DND-41 (cell line): ENCODE measurements around the gene FBXW5.

Source experiments
- ATAC-seq: fragments of 200-7000 bp; cut with Tn5 transposase; 3 replicates; pipeline ENCODE4 v1.9.1; 2021; ENCODE audit warnings: low read depth; ENCODE audit not compliant: insufficient read depth
- DNase-seq: peaks from one replicate; pipeline ENCODE4 v3.0.0-alpha.2; 2020
- H2AFZ ChIP-seq: 2 replicates; pipeline ENCODE4 v1.6.0; 2012; ENCODE audit warnings: low read depth, low read length
- H3K27ac ChIP-seq: 2 replicates; pipeline ENCODE4 v1.5.1; 2012; ENCODE audit warnings: low read length, inconsistent platforms
- H3K27me3 ChIP-seq: fragments of 200-600 bp; sonication (generic); 2 replicates; pipeline ENCODE4 v1.6.0; 2012; ENCODE audit warnings: low read length, mild to moderate bottlenecking, inconsistent platforms; ENCODE audit not compliant: insufficient read depth, poor library complexity
- H3K36me3 ChIP-seq: 2 replicates; pipeline ENCODE4 v1.5.1; 2012; ENCODE audit warnings: low read length, inconsistent platforms; ENCODE audit not compliant: insufficient read depth
- H3K4me1 ChIP-seq: 2 replicates; pipeline ENCODE4 v1.5.1; 2012; ENCODE audit warnings: mild to moderate bottlenecking, low read length; ENCODE audit not compliant: insufficient read depth
- H3K4me2 ChIP-seq: 2 replicates; pipeline ENCODE4 v1.6.0; 2012; ENCODE audit warnings: mild to moderate bottlenecking, moderate library complexity, low read length, inconsistent platforms; ENCODE audit not compliant: insufficient read depth
- H3K4me3 ChIP-seq, 2 experiments: fragments of 200-600 bp in 1 of 2; shearing (Covaris generic) in 1 of 2; 2 replicates each; pipeline ENCODE4 v1.5.1; 2012 to 2016; ENCODE audit warnings: inconsistent platforms in 2 of 2, low read length in 2 of 2, mild to moderate bottlenecking in 2 of 2, low read depth in 1 of 2, moderate library complexity in 1 of 2
- H3K79me2 ChIP-seq: 2 replicates; pipeline ENCODE4 v1.6.0; 2012; ENCODE audit warnings: low read length, inconsistent platforms; ENCODE audit not compliant: insufficient read depth
- H3K9ac ChIP-seq: 2 replicates; pipeline ENCODE4 v1.6.0; 2012; ENCODE audit warnings: low read depth, mild to moderate bottlenecking, inconsistent platforms, low read length, moderate library complexity
- H3K9me3 ChIP-seq: 2 replicates; pipeline ENCODE4 v1.5.1; 2012; ENCODE audit warnings: low read length, moderate library complexity, mild to moderate bottlenecking, inconsistent platforms; ENCODE audit not compliant: insufficient read depth, severe bottlenecking
- H4K20me1 ChIP-seq: 2 replicates; pipeline ENCODE4 v1.6.0; 2012; ENCODE audit warnings: low read length; ENCODE audit not compliant: insufficient read depth
- EZH2 ChIP-seq: IDR thresholded peaks from 3 replicates; pipeline ENCODE4 v1.6.1; 2012; ENCODE audit warnings: borderline replicate concordance, low read depth, mild to moderate bottlenecking, moderate library complexity, low read length, inconsistent platforms; ENCODE audit not compliant: severe bottlenecking
- TF ChIP-seq, protein P1 (sequence below): IDR thresholded peaks from 2 replicates; pipeline ENCODE4 v1.5.1; 2012; ENCODE audit warnings: borderline replicate concordance, low read length, moderate library complexity, mild to moderate bottlenecking; ENCODE audit not compliant: poor library complexity, severe bottlenecking; ENCODE audit errors: extremely low read depth

FBXW5 gene

DNA sequence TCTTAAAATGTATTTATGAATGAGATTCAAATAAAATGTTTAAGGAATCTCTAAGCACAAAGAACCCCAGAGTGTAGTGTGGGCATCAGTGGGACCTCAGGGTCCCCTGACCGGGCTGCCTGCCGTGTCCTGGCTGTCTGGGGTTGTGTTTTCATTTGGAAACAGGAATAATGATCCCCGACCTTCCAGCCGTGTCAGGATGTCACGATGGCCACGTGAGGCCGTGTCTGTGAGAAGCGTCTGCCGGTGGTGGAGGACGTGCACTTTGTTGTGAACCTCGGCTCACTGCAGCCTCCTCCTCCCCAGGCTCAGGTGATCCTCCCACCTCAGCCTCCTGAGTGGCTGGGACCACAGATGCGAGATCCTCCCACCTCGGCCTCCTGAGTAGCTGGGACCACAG is 53.9 kb downstream of the FBXW5 start:
- no peak overlapping the region for H3K27ac ChIP-seq
- H3K4me1 ChIP-seq: peaks cover 19% of the 10 kb centered on the region
- peaks cover 53% of the 10 kb centered on the region for H4K20me1 ChIP-seq
- H3K36me3 ChIP-seq: peaks cover 43% of the 10 kb centered on the region
- TF ChIP-seq, protein P1, sequence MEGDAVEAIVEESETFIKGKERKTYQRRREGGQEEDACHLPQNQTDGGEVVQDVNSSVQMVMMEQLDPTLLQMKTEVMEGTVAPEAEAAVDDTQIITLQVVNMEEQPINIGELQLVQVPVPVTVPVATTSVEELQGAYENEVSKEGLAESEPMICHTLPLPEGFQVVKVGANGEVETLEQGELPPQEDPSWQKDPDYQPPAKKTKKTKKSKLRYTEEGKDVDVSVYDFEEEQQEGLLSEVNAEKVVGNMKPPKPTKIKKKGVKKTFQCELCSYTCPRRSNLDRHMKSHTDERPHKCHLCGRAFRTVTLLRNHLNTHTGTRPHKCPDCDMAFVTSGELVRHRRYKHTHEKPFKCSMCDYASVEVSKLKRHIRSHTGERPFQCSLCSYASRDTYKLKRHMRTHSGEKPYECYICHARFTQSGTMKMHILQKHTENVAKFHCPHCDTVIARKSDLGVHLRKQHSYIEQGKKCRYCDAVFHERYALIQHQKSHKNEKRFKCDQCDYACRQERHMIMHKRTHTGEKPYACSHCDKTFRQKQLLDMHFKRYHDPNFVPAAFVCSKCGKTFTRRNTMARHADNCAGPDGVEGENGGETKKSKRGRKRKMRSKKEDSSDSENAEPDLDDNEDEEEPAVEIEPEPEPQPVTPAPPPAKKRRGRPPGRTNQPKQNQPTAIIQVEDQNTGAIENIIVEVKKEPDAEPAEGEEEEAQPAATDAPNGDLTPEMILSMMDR: no peak
- no peak for TF ChIP-seq EZH2
- no peak overlapping the region for H2AFZ ChIP-seq
- H3K27me3 ChIP-seq: no peaks in the 10 kb centered on the region
- no peak for DNase-seq
- no peak overlapping the region for H3K4me3 ChIP-seq
- ATAC-seq: no peak
- H3K79me2 ChIP-seq: peaks cover 88% of the 10 kb centered on the region
- H3K9me3 ChIP-seq: no peaks in the 10 kb centered on the region
- H3K4me2 ChIP-seq: no peak overlapping the region
- H3K9ac ChIP-seq: no peak overlapping the region
